GM18508 (cell line): ENCODE results near the gene TDP2.
"Not testable (repeated sequence)": the region's sequence is repeated elsewhere in the genome, so short reads cannot be mapped to it uniquely, and the experiment has no call there.

ENCODE experiments used
- ATAC-seq: cut with Tn5 transposase; IDR thresholded peaks from one replicate; pipeline ENCODE4 v1.9.1; 2021; ENCODE audit warnings: moderate number of reproducible peaks; ENCODE audit not compliant: insufficient read depth, unreplicated experiment

Gene TDP2

DNA sequence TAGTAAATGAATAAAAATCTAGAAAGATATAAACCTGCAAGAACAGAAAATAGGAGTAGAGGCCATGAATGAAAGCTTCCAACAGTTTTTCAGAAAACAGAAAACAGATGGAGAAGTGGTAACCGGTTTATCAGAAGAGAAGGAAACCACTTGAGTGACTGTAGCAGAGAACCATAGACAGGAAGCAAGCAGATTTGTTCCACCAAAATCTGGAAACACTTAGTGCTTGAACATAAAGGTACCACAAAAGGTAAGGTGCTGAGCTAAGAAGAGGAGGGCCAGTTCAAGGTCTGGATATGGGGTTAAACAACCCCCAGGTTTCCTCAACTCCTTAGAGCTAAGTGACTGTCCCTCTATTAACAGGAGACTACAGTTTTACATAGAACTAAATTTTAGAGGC, 11.5 kb downstream of the TDP2 start:
- no peak for ATAC-seq

- ATAC-seq: no peak
These were observed 16.3 kb downstream of the TDP2 start for GRCh38 chr6:24650365-24650764.

- ATAC-seq: no peak
These were observed 17.0 kb downstream of the TDP2 start for GRCh38 chr6:24649691-24650090.

DNA sequence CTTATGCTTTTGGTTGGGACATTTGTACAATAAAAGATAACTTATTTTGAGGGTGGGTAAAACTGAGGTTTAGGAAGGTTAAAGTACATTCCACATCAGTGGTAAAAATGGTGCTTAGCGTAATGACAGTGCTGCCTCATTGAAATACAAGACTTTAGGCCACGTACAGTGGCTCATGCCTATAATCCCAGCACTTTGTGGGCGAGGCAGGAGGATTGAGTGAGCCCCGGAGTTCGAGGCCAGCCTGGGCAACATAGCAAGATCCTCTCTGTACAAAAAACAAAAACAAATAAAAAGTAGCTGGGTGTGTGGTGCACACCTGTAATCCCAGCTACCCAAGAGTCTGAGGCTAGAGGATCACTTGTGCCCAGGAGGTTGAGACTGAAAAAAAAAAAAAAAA, 18.4 kb downstream of the TDP2 start:
- ATAC-seq: no peak

- no peak for ATAC-seq
These were observed 19.9 kb downstream of the TDP2 start for GRCh38 chr6:24646771-24647170.

GRCh38 chr6:24644377-24644776, 22.3 kb downstream of the TDP2 start:
- no peak for ATAC-seq

DNA sequence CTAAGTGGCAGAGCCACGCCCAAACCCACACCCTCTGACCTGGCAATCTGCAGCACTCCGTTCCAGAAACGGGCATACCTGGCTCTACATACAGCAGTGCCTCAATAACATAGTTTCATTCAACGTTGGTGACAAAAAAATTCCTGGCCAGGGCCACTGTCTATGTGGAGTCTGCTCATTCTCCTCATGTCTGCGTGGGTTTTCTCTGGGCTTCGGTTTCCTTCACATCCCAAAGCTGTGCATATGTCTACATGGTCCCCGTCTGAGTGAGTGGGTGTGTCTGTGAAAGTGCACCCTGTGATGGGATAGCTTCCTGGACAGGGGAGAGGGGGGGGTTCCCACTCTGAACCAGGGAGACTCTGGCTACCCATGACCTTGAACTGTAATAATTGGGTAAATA, 22.8 kb downstream of the TDP2 start:
- ATAC-seq: no peak

DNA sequence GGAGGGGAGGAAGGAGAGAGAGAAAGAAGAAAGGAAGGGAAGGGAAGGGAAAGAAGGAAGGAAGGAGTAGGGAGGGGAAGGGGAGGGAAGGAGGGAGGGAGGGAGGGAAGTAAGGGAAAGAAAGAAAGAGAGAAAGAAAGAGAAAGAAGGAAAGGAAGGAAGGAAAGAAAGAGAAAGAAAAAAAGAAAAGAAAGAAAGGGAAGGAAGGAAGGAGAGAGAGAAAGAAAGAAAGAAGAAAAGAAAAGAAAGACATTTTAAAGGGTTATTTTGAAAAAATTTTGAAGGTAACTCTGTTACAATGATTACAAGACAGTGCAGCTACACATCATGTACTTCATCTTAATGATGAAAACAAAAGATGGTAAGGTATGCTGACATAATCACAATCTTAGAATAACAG, 24.6 kb downstream of the TDP2 start:
- ATAC-seq: no peak

GRCh38 chr6:24640631-24641030, 26.1 kb downstream of the TDP2 start:
- not testable (repeated sequence) for ATAC-seq

- ATAC-seq: no peak
These were observed 26.5 kb downstream of the TDP2 start for GRCh38 chr6:24640166-24640565.

GRCh38 chr6:24636681-24637080, 30.0 kb downstream of the TDP2 start:
- ATAC-seq: no peak

- ATAC-seq: no peak
These were observed 34.1 kb downstream of the TDP2 start for GRCh38 chr6:24632573-24632972.

DNA sequence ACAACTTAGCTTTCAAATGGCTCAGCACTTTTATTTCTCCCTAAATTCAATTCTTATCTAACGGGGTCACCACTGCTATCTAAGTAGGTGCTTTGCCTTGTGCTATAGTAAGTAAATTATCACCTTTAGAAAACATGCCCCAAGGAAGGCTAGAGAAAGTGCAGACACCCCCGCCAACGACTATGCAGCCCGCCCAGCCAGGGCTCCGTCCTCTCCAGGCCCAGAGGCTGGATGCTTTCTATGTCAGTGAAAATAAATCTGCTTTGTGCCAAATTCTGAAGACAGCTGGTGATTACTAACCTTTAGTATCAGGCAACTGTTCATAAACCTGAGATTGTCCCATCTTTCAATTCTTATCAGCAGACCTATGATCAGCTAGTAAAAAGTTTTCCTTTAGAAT, 35.0 kb downstream of the TDP2 start:
- no peak for ATAC-seq

- ATAC-seq: no peak
These were observed 35.7 kb downstream of the TDP2 start for GRCh38 chr6:24630856-24631505.

DNA sequence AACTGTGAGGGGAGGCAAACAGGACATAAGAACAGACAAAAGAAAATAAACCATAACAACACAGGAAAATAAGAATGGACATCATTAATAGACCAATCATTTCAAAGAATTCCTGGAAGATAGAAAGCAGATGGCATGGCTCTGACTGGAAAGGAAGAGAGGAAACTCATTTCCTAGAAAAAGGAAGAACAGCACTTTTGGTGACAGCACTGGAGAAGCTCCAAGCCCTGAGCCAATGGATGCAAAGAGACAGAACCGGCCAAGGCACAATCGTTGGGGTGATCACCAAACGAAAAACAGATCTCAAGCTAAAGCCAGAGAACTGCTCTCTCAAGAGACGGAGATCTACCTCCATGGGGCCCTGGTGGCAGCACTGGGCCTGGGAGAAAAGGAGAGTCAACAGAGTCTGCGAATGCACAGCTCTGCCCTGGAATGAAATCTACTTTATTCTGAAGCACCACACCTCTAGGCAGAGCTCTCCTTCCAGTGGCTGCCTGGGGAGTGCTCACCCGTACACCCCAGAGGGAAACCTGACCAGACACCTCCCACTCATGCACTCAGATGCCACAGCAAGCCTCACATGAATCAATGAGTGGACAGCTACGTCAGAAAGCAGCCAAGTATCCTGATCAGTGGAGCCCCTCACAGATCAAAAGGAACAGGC, 44.9 kb downstream of the TDP2 start:
- ATAC-seq: no peak

DNA sequence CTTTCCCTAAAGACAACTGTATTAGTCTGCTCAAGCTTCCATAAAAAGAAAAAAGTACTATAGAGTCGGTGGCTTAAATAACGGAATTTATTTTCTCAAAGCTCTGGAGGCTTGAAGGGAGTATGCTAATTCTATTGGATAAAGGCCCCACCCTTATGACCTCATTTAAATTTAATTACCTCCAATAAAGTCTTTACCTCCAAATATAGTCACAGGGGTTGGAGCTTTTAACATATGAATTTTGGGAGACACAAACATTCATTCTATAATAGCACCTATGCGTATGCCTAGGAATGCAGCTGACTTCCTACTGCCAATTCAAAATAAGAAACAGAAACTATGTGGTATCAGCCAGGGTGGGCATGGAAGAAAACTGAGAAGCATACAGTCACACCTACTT, 46.1 kb downstream of the TDP2 start:
- ATAC-seq: no peak

GRCh38 chr6:24619661-24620060, 47.0 kb downstream of the TDP2 start:
- ATAC-seq: no peak

DNA sequence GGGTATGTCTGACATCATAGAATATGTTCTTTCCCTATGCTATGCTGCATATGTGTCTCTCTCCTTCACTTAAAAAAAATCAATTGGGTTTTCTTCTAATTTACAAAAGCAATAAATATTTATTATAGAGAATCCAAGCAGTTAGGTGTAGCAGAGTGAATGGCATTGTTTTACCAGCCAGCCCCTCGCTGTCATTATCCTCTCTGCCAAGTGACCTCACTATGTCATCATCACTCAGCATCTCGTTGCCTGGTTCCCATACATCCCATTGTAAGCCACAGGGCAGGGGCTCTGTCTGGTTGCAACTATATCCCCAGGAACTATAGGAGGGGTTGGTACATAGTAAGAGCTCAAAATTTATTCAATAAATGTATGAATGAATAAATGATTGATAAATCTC, 52.1 kb downstream of the TDP2 start:
- no peak for ATAC-seq

DNA sequence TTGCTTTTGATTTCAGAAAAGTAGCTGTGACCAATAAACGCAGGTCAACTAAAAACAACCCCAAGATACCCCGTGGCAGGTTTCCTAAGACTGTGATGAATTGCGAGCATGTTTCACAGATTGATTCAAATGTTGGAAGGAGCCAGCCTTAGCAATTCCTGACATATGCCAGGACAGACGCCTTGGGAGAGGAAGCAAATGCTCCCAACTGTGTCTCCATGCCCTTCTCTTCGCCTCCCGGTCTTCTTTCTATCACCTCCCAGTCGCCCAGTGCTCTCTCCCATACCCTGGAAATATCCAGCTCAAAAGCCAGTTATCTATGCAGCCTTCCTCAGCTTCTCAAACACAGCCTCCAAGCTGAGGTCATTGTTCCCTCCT, 52.7 kb downstream of the TDP2 start:
- no peak for ATAC-seq

GRCh38 chr6:24613361-24614042, 53.2 kb downstream of the TDP2 start:
- ATAC-seq: no peak

GRCh38 chr6:24610672-24611071, 56.0 kb downstream of the TDP2 start:
- no peak for ATAC-seq
